Gastrocnemius medialis (tissue), 4 donors: ENCODE data around the gene GPR101.

Experiments
- CTCF ChIP-seq, 5 experiments: fragments of 450-650 bp in 3 of 5; fragments of 200-600 bp in 2 of 5; sonication (generic) in 2 of 5; IDR thresholded peaks in 4 of 5; conservative IDR thresholded peaks in 1 of 5; 1 replicate in 4 of 5; 2 replicates in 1 of 5; pipeline ENCODE4 v1.5.1; 2016 to 2019; ENCODE audit warnings: antibody characterized with exemption in 5 of 5, mild to moderate bottlenecking in 3 of 5, moderate library complexity in 3 of 5
- POLR2A ChIP-seq, 2 donors: fragments of 450-650 bp; IDR thresholded peaks; one replicate each; pipeline ENCODE4 v1.6.1; 2017; ENCODE audit warnings: antibody characterized with exemption in 2 of 2, mild to moderate bottlenecking in 2 of 2, moderate library complexity in 2 of 2

GRCh38 chrX:136999024-136999423 is 34.8 kb downstream of the GPR101 start:
- no peak for TF ChIP-seq POLR2A (IDR thresholded peaks at IDR 0.05)
- TF ChIP-seq CTCF (IDR thresholded peaks at IDR 0.05 in 4 of 5, conservative IDR thresholded peaks at IDR 0.05 in 1 of 5), result no peak
